K562 (cell line): Measurements from ENCODE around the gene IRGM. TPM values are rescaled to one million over a fixed set of nuclear protein-coding genes. Genes with fewer than 3 reads are reported as not detected.

ENCODE experiments used
- ARID3A ChIP-seq: IDR thresholded peaks from 2 replicates; pipeline ENCODE4 v1.6.1; 2012; ENCODE audit warnings: low read depth, low read length, improper control_type of control experiment, borderline replicate concordance
- CBX3 ChIP-seq, 2 experiments: IDR thresholded peaks; 1 replicate in 1 of 2; 2 replicates in 1 of 2; pipeline ENCODE4 v1.6.1; 2012; ENCODE audit warnings: inconsistent platforms in 2 of 2, low read length in 2 of 2, borderline replicate concordance in 1 of 2, control low read depth in 1 of 2
- ETS1 ChIP-seq: conservative IDR thresholded peaks from 2 replicates; pipeline ENCODE4 v1.6.1; 2011; ENCODE audit warnings: low read depth, mild to moderate bottlenecking, low read length; ENCODE audit not compliant: control insufficient read depth
- FOXM1 ChIP-seq, 2 experiments: fragments of 450-650 bp in 1 of 2; sonication (generic) in 1 of 2; formaldehyde crosslinking in 1 of 2; IDR thresholded peaks; 2 replicates each; pipeline versions ENCODE4 v1.6.1 to v1.9.0; 2017 to 2022; ENCODE audit warnings: low read depth in 2 of 2, mild to moderate bottlenecking in 2 of 2, missing genetic modification reagents in 1 of 2, moderate library complexity in 1 of 2
- FOXP1 ChIP-seq: sonication (generic); formaldehyde crosslinking; IDR thresholded peaks from 2 replicates; pipeline ENCODE4 v1.8.0; 2022; ENCODE audit warnings: mild to moderate bottlenecking, missing genetic modification reagents
- ILF3 ChIP-seq: fragments of 450-650 bp; IDR thresholded peaks from 2 replicates; pipeline ENCODE4 v1.6.1; 2018; ENCODE audit warnings: antibody characterized with exemption, mild to moderate bottlenecking, moderate library complexity, borderline replicate concordance
- PREB ChIP-seq: sonication (generic); formaldehyde crosslinking; IDR thresholded peaks from 2 replicates; pipeline ENCODE4 v1.8.1; 2023; ENCODE audit warnings: mild to moderate bottlenecking, missing genetic modification reagents
- RAD21 ChIP-seq, 2 experiments: fragments of 250-450 bp in 1 of 2; fragments of 450-650 bp in 1 of 2; sonication (Bioruptor Pico) in 1 of 2; formaldehyde crosslinking in 1 of 2; IDR thresholded peaks in 1 of 2; conservative IDR thresholded peaks in 1 of 2; 2 replicates each; pipeline versions ENCODE4 v1.4.0 to v1.8.0; 2020 to 2022; ENCODE audit warnings: mild to moderate bottlenecking in 2 of 2, moderate library complexity in 1 of 2
- SOX6 ChIP-seq: fragments of 450-650 bp; IDR thresholded peaks from 2 replicates; pipeline ENCODE4 v1.6.1; 2014; ENCODE audit warnings: mild to moderate bottlenecking
- ZNF274 ChIP-seq: IDR thresholded peaks from 2 replicates; pipeline ENCODE4 v1.6.1; 2011; ENCODE audit warnings: low read depth, mild to moderate bottlenecking, low read length, moderate library complexity, borderline replicate concordance
- ZNF280B ChIP-seq: fragments of 250-450 bp; sonication (Bioruptor Pico); IDR thresholded peaks from 2 replicates; pipeline ENCODE4 v1.5.1; 2021; ENCODE audit warnings: mild to moderate bottlenecking
- ZNF316 ChIP-seq: fragments of 450-650 bp; IDR thresholded peaks from 2 replicates; pipeline ENCODE4 v1.6.1; 2016
- ZNF41 ChIP-seq: fragments of 250-450 bp; sonication (Bioruptor Pico); conservative IDR thresholded peaks from 2 replicates; pipeline ENCODE4 v1.4.0; 2020; ENCODE audit warnings: mild to moderate bottlenecking
- polyA plus RNA-seq, 8 experiments: library from polyadenylated mRNA; depleted of rRNA in 4 of 8; stranded (reverse) in 5 of 8; unstranded in 3 of 8; fragments of >200 nt; fragmentation: Nextera tagmentation in 2 of 8; fragmentation: Illumina TruSeq in 1 of 8; extraction: Ambion mirVana in 2 of 8; extraction: Trizol in 1 of 8; gene quantifications; 2 replicates each; pipeline versions ENCODE4 v1.2.1 to v1.2.3, GENCODE V29; 2011 to 2014; ENCODE audit warnings: inconsistent platforms in 1 of 8, missing spikeins in 1 of 8
- total RNA-seq, 7 experiments: library from RNA; depleted of rRNA in 6 of 7; stranded (reverse); fragments of >200 nt in 6 of 7; fragmentation: Illumina TruSeq in 2 of 7; extraction: Trizol in 2 of 7; gene quantifications; 2 replicates each; pipeline versions ENCODE4 v1.2.1 to v1.2.3, GENCODE V29; 2011 to 2021; ENCODE audit warnings: low replicate concordance in 1 of 7

The IRGM gene
- total and polyA plus RNA-seq, 9 of the 15 experiments (the other 6 are each of a cell fraction or from before 2014, with no cell fraction given): 0.09 to 0.22 (median 0.15) TPM; not detected in 6

GRCh38 chr5:150895431-150896428, 49.4 kb downstream of the IRGM start (continued):
- TF ChIP-seq SOX6: 0 out of 2 replicates have a peak, but pooled peaks have one; percentile 30
- TF ChIP-seq ZNF280B (CRISPR knock-in tag): no peak
- TF ChIP-seq ZNF41 (CRISPR knock-in tag): no peak
- TF ChIP-seq ILF3: no peak
- TF ChIP-seq PREB (CRISPR knock-in tag): no peak
- TF ChIP-seq FOXM1 (IDR thresholded peaks at IDR 0.05; ENCODE audit: low read depth): no peak
- no peak for TF ChIP-seq FOXM1 (CRISPR knock-in tag; IDR thresholded peaks at IDR 0.05; ENCODE audit: low read depth)
- TF ChIP-seq RAD21 (CRISPR knock-in tag; conservative IDR thresholded peaks at IDR 0.05 in 1 of 2, IDR thresholded peaks at IDR 0.05 in 1 of 2): no peak
- peak in 1 of 2 experiments; percentile 13; a peak in 1 of 3 replicates for TF ChIP-seq CBX3 (IDR thresholded peaks at IDR 0.05; ENCODE audit: borderline replicate concordance in 1 of 2, low read length in 2 of 2)
- TF ChIP-seq ARID3A: no peak
- TF ChIP-seq ZNF316: no peak
- 0 out of 2 replicates have a peak, but pooled peaks have one; percentile 47 for TF ChIP-seq ETS1
- peak; percentile 99 for TF ChIP-seq ZNF274
- TF ChIP-seq FOXP1 (CRISPR knock-in tag): no peak
